ENCODE data around the gene MYEOV.

The MYEOV gene

DNA sequence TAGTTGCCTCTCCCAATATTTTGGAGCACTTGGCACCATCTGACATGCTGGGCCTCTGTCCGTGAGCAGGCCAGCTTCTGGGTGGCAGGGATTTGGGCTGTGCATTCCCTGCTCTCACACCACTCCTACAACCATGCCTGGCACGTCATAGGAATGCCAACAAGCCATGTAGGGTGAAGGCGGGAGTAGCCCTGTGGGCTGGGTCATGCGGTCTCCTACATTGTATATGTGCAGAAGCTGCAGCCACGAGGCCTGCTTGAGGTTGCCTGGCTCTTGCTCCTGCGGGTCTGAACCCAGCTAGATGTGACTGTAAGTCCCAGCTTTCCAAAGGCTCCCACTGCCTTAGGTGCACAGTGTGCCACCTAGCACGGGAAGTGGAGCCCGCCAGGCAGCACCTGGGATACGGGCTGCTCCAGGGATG, 14.5 kb downstream of the MYEOV start:
- TF ChIP-seq EZH2phosphoT487 (conservative IDR thresholded peaks at IDR 0.05; ENCODE audit: low read length) = no peak
- TF ChIP-seq, protein P1, sequence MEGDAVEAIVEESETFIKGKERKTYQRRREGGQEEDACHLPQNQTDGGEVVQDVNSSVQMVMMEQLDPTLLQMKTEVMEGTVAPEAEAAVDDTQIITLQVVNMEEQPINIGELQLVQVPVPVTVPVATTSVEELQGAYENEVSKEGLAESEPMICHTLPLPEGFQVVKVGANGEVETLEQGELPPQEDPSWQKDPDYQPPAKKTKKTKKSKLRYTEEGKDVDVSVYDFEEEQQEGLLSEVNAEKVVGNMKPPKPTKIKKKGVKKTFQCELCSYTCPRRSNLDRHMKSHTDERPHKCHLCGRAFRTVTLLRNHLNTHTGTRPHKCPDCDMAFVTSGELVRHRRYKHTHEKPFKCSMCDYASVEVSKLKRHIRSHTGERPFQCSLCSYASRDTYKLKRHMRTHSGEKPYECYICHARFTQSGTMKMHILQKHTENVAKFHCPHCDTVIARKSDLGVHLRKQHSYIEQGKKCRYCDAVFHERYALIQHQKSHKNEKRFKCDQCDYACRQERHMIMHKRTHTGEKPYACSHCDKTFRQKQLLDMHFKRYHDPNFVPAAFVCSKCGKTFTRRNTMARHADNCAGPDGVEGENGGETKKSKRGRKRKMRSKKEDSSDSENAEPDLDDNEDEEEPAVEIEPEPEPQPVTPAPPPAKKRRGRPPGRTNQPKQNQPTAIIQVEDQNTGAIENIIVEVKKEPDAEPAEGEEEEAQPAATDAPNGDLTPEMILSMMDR (IDR thresholded peaks at IDR 0.05; ENCODE audit: insufficient read depth, low read length, poor library complexity, severe bottlenecking) = no peak
- no peaks in the 10 kb centered on the region for H3K9me2 ChIP-seq (replicated peaks; ENCODE audit: insufficient read depth, low read length)
- H3K36me3 ChIP-seq (ENCODE audit: low read length) = no peaks in the 10 kb centered on the region
- no peaks in the 10 kb centered on the region for H3K79me2 ChIP-seq (ENCODE audit: insufficient read depth, low read length)
- H3K4me3 ChIP-seq (ENCODE audit: insufficient read depth, low read length, poor library complexity, severe bottlenecking) = no peak overlapping the region
- H3K4me2 ChIP-seq (ENCODE audit: low read depth, low read length, poor library complexity, severe bottlenecking) = no peak overlapping the region
- H2AFZ ChIP-seq (ENCODE audit: low read depth, low read length, severe bottlenecking) = no peak overlapping the region
- H4K20me1 ChIP-seq (ENCODE audit: low read depth, low read length) = no peaks in the 10 kb centered on the region
- no peak overlapping the region for H3K27ac ChIP-seq (ENCODE audit: low read depth, low read length)
- H3K9ac ChIP-seq (ENCODE audit: low read length) = no peak overlapping the region
- no peaks in the 10 kb centered on the region for H3K9me3 ChIP-seq (ENCODE audit: insufficient read depth, low read length)
- H3F3A ChIP-seq (ENCODE audit: insufficient read depth) = no peaks in the 10 kb centered on the region
- H3K27me3 ChIP-seq (ENCODE audit: low read length) = no peaks in the 10 kb centered on the region

DNA sequence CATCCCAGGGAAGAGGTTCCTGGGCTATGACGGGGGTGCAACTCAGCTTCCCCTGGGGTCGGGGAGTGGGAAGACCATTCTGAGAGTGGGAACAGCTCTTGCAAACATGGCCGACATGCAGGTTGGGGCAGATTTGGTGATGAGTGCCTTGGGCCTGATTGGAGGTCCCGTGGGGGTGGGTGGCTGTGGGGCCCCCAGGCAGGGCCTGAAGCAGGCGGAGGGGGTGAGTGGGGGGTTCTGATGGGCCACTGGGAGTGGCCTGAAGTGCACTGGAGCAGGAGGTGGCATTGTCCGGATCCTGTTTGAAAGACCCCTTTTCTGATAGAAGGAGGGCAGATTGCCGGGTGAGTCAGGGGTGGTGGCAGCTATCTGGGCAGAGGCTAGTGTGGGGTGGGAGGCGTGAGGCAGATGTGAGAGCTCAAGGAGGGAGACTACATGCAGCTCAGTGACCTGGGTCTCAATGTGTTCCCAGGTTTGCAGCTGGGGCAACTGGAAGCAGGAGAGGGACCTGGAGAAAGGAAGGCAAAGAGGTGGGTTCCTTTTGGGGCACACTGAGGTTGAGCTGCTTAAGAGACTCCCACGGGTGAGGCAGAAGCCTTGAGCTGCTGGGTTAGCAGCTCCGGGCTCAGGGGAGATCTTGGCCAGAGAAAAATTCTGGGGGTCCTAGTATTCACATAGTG, 15.1 kb downstream of the MYEOV start:
- Histone ChIP-seq H3F3A (ENCODE audit: insufficient read depth) (no peaks in the 10 kb centered on the region), H3K27ac (ENCODE audit: low read depth, low read length) (no peak overlapping the region), H3K79me2 (ENCODE audit: insufficient read depth, low read length) (no peaks in the 10 kb centered on the region), H3K9me2 (replicated peaks; ENCODE audit: insufficient read depth, low read length) (no peaks in the 10 kb centered on the region), H3K4me2 (ENCODE audit: low read depth, low read length, poor library complexity, severe bottlenecking) (no peak overlapping the region), H4K20me1 (ENCODE audit: low read depth, low read length) (no peaks in the 10 kb centered on the region), H3K9me3 (ENCODE audit: insufficient read depth, low read length) (no peaks in the 10 kb centered on the region), H3K9ac (ENCODE audit: low read length) (no peak overlapping the region), H3K27me3 (ENCODE audit: low read length) (no peaks in the 10 kb centered on the region), H3K4me3 (ENCODE audit: insufficient read depth, low read length, poor library complexity, severe bottlenecking) (no peak overlapping the region), H2AFZ (ENCODE audit: low read depth, low read length, severe bottlenecking) (no peak overlapping the region), H3K36me3 (ENCODE audit: low read length) (no peaks in the 10 kb centered on the region)
- TF ChIP-seq, protein P1 (IDR thresholded peaks at IDR 0.05; ENCODE audit: insufficient read depth, low read length, poor library complexity, severe bottlenecking) = no peak
- TF ChIP-seq EZH2phosphoT487 (conservative IDR thresholded peaks at IDR 0.05; ENCODE audit: low read length) = no peak

DNA sequence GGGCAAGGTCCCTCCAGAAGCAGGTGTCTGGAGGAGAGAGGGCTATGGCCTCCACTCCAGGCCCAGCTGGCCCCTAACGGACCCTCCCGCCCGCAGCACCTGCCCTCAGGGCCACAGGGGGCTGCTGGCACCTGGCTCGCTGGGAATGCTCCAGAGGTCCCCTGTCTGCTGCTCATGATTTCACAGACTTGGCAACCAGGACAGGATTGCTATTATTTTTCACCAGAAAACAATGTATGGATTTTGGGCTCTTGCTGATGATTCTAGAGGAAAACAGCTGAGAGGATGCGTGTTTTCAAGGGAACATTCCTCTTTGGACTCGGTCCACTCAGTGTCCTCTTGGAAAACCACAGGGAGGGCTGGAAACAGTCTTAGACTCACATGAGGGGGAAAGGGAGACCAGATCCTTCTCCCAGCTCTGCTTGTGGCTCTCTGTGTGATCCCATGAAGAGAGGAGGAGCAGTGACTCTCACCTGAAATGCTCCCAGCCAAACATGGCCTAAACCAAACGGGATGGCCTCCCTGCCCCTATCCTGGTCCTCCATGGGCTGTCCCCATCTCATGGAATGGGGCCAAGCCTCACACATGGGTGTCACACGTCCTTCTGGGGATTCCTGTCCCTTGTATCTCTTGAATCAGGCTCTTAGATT, 15.8 kb downstream of the MYEOV start:
- Histone ChIP-seq H3K9me2 (replicated peaks; ENCODE audit: insufficient read depth, low read length) (no peaks in the 10 kb centered on the region), H3K27ac (ENCODE audit: low read depth, low read length) (no peak overlapping the region), H3K9ac (ENCODE audit: low read length) (no peak overlapping the region), H3F3A (ENCODE audit: insufficient read depth) (no peaks in the 10 kb centered on the region), H3K79me2 (ENCODE audit: insufficient read depth, low read length) (no peaks in the 10 kb centered on the region), H3K4me3 (ENCODE audit: insufficient read depth, low read length, poor library complexity, severe bottlenecking) (no peak overlapping the region), H4K20me1 (ENCODE audit: low read depth, low read length) (no peaks in the 10 kb centered on the region), H3K9me3 (ENCODE audit: insufficient read depth, low read length) (no peaks in the 10 kb centered on the region), H3K27me3 (ENCODE audit: low read length) (no peaks in the 10 kb centered on the region), H3K36me3 (ENCODE audit: low read length) (no peaks in the 10 kb centered on the region), H2AFZ (ENCODE audit: low read depth, low read length, severe bottlenecking) (no peak overlapping the region), H3K4me2 (ENCODE audit: low read depth, low read length, poor library complexity, severe bottlenecking) (no peak overlapping the region)
- TF ChIP-seq, protein P1 (IDR thresholded peaks at IDR 0.05; ENCODE audit: insufficient read depth, low read length, poor library complexity, severe bottlenecking) = no peak
- TF ChIP-seq EZH2phosphoT487 (conservative IDR thresholded peaks at IDR 0.05; ENCODE audit: low read length) = no peak
